IPS-NIHi7 (cell line): Measurements from ENCODE around the gene SAMHD1.
"Not testable (repeated sequence)": the region's sequence is repeated elsewhere in the genome, so short reads cannot be mapped to it uniquely, and the experiment has no call there.

ENCODE experiments used
- DNase-seq: peaks from one replicate; pipeline ENCODE4 v3.0.0; 2012; ENCODE audit warnings: mixed read lengths; ENCODE audit errors: extremely low spot score

Gene SAMHD1

DNA sequence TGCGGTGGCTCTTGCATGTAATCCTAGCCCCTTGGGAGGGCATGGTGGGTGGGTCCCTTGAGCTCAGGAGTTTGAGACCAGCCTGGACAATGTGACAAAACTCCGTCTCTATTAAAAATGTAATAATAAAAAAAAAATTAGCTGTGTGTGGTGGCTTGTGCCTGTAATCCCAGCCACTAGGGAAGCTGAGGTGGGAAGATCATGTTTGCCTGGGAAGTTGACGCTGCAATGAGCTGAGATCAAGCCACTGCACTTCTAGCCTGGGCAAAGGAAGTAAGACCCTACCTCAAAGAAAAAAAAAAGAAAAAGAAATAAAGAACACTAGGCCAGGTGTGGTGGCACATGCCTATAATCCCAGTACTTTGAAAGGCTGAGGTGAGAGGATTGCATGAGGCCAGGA lies 4.5 kb upstream of the SAMHD1 start:
- no peak for DNase-seq

DNA sequence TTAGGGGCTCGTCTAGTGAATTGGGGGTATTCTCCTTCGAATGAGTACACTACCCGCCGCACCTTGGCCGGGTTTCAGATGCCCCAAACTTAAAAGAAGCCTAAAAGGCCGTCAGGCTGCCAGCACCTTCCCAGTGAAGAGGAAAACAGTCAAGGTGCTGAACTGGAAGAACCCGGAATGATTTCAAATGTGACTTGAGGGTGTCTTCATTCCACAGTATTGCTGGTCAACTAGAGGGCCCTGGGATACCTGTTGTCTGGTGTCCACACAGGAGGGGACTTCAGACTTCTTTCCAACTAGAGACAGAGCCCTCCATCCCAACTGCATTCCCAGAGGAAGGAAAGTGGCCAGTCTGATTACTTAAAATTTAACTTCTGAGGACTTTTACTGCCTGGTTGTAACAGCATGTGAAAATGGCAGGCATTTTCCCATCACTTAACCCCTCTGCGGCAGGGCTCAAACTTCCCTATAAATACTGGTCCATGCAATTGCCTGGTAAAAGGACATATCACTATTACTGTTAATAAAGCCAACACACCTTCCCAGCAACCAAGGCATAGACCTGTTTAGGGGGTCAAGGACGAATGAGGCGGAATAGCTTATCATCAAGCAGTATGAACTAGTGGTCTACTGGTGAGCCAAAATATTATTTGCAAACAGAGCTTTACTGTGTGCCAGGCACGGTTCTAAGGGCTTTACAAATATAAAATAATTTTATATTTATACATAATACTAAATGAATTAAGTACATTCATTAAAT lies 651 bp upstream of the SAMHD1 start:
- DNase-seq: peak; percentile 20

DNA sequence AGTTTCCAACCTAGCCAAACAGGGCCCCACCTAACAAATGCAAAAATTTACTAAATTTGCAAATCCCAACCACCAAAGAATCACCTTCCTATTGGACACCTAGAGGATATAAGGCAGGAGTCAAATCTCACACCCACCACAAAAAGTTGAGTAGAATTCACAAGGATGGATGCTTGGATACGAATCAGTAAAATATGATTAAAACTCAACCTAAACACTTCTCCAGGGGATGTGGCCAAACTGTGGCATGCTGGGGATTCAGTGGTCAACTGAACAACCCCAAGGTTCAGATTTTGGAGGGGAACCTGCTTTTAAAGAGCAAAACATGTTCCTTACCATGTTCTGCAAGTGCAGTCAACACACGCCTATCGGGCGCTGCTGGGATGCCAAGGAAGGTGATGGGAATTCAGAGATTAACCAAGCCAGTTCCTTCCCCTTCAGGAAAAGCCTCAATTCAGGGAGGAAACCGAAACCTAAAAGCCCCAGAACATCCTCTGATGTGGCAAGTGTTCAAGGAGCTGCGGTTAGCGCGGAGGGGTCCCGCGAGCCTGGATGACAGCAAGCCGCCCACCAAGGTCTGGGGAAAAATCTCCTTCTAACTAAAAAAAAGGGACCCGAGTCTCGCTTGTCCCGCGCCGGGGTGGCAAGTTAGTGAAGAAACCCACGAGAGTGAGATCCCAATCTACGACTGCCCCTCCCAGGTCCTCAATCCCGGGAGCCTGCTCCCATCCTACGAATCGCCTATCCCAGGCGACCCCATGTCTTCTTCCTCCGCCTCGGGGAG lies 902 bp downstream of the SAMHD1 start:
- DNase-seq: peak; percentile 35

- DNase-seq: no peak
Observed at GRCh38 chr20:36941401-36941835, 10.1 kb downstream of the SAMHD1 start.

- DNase-seq: no peak
Observed at GRCh38 chr20:36937402-36937770, 14.1 kb downstream of the SAMHD1 start.

DNA sequence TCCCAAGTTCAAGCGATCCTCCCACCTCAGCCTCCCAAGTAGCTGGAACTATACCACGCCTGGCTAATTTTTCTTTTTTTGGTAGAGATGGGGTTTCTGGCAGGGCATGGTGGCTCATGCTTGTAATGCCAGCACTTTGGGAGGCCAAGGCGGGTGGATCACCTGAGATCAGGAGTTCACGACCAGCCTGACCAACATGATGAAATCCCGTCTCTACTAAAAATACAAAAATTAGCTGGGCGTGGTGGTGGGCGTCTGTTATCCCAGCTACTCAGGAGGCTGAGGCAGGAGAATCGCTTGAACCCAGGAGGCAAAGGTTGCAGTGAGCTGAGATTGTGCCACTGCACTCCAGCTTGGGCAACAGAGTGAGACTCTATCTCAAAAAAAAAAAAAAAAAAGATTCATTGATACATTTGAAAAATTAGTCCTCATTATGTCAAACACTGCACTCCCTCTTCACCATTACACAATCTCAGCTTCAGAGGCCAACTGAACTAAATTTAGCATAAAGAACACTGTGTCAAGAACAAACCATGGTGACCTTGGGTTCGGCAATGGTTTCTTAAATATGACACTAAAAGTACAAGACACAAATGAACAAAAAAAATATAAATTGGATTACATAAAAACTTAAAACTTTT lies 14.6 kb downstream of the SAMHD1 start:
- not testable (repeated sequence) for DNase-seq

DNA sequence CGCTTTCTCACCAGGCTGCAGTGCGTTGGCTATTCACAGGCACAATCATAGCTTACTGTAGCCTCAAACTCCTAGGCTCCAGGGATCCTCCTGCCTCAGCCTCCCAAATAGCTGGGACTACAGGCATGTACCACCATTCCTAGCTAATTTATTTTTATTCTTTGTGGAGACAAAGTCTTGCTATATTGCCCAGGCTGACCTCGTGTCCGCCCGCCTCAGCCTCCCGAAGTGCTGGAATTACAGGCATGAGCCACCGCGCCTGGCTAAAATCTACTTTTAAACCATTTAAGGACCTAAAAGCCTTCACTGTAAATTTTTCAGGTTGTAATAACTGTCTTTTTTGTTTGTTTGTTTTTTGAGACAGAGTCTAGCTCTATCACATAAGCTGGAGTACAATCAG lies 15.2 kb downstream of the SAMHD1 start:
- no peak for DNase-seq

DNA sequence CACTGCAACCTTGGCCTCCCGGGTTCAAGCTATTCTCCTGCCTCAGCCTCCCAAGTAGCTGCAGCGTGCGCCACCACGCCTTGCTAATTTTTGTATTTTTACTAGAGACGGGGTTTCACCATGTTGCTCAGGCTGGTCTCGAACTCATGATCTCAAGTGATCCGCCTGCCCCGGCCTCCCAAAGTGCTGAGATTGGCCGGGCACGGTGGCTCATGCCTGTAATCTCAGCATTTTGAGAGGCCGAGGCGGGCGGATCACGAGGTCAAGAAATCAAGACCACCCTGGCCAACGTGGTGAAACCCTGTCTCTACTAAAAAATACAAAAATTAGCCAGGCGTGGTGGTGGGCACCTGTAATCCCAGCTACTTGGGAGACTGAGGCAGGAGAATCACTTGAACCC lies 17.9 kb downstream of the SAMHD1 start:
- not testable (repeated sequence) for DNase-seq

- DNase-seq: no peak
Observed at GRCh38 chr20:36932476-36933426, 18.8 kb downstream of the SAMHD1 start.

DNA sequence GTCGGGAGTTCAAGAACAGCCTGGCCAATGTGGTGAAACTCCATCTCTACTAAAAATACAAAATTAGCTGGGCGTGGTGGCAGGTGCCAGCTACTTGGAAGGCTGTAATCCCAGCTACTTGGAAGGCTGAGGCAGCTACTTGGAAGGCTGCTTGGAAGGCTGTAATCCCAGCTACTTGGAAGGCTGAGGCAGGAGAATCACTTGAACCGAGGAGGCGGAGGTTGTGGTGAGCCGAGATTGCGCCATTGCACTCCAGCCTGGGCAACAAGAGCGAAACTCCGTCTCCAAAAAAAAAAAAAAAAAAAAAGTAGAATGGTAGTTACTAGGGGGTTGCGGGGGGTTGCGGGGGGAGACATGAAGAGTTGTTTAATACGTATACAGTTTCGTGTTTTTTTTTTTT lies 19.4 kb downstream of the SAMHD1 start:
- not testable (repeated sequence) for DNase-seq

DNA sequence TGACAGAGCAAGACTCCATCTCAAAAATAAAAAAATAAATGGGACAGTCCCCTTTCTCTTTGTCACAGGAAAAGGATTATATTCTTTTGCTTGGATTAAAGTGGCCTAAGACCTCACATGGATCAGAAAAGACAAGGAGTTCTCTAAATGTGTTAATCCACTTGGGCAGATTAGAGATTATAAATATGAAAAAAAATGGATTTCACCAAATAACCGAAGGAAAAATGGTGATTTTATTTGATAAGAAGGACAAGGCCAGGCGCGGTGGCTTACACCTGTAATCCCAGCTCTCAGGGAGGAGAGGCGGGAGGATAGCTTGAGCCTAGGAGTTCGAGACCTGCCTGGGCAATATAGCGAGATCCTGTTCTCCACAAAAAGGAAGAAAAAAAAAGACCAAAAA lies 21.8 kb downstream of the SAMHD1 start:
- DNase-seq: no peak

DNA sequence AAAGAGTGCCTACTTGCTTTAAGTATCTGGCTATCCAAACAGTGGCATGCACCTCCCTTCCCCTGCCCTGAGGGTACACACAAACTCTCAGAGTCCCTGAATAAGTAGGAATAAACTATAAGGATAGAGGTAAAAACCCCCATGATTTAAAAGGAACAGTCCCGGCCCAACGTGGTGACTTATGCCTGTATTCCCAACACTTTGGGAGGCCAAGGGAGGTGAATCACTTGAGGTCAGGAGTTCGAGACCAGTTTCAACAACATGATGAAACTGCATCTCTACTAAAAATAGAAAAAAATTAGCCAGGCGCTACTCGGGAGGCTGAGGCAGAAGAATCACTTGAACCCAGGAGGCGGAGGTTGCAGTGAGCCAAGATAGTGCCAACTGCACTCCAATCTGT lies 22.2 kb downstream of the SAMHD1 start:
- no peak for DNase-seq

DNA sequence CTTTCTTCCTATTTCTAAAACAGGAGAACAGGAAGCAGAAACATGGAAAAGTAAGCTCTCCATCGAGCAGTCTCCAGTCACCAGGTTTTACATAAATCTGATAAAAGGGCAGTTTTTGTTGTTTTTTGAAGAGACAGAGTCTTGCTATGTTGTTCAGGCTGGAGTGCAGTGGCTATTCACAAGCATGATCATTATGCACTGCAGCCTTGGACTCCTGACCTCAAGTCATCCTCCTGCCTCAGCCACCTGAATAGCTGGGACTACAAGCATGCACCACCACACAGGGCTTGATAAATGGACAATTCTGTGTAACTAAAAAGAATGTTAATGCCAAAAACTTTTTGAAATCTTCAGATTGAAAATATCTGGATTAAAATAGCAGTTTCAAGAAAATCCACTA lies 23.8 kb downstream of the SAMHD1 start:
- DNase-seq: no peak

DNA sequence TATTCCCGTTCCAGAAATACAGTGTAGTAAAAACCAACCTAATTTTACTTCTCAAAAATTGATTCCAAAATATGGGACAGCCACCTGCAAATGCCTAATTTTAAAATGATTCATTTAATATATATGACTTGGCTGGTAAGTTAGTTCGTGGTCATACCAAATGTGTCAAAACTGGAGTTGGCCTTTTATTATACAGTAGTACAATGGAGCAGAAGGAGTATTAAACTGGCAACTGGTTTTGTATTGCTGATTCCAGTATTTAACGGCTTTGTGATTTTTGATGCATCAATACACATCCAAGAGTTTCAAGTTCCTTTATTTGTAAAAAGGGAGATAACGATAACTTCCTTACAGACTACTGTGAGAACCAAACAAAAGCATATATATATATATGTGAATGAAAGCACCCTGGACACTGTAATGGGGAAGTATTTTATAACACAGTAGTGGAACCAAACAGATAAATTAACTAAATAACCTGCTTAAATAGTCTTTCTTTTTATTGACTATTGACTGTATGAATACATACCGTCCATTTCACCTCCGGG lies 24.8 kb downstream of the SAMHD1 start:
- no peak for DNase-seq

DNA sequence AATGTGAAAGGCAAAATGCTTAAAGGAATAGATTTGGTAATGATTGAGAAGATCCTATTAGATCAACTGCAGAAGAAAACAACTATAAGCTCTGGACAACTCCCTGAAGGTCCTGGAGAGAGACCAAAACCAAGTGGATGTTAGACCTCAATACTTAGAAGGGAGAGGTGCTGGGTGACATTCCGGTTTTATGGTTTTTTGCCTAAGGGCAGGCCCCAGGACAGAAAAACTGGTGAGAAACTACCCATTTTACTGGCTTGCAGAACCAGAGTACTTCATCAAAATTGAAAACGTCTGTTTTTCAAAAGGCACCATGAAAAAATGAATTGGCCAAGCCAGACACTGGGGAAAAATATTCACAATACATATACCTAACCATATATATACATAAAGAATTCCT lies 26.3 kb downstream of the SAMHD1 start:
- no peak for DNase-seq

DNA sequence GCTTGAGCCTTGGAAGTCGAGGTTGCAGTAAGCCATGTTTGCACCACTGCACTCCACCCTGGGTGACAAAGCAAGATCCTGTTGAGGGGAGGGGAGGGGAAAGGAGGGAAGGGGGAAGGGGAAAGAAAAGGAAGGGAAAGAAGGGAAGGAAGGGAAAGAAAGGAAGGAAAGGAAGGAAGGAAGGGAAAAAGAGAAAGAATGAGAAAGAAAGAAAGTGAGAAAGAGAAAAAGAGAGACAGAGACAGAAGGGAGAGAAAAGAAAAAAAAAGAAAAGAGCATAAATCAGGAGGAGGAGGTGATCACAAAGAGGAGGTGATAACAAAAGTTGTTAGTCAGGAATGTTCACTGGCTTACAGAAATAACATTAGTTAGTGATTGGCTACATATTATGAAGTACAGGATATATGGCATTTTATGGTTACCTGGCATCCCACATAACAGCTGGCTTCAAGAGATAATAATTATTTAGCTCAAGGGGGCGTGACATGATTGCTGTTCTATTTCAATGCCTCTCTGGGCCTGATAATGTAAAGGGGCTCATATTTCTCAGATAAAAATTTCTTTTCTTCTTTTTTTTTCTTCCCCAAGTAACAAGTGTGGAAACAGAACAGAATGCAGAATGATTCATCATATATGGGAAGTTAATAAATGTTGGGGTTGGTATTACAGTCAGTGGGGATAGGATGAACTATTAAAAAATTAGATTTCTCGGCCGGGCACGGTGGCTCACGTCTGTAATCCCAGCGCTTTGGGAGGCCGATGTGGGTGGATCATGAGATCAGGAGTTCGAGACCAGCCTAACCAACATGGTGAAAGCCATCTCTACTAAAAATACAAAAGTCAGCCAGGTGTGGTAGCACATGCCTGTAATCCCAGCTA lies 27.1 kb downstream of the SAMHD1 start:
- DNase-seq: no peak

DNA sequence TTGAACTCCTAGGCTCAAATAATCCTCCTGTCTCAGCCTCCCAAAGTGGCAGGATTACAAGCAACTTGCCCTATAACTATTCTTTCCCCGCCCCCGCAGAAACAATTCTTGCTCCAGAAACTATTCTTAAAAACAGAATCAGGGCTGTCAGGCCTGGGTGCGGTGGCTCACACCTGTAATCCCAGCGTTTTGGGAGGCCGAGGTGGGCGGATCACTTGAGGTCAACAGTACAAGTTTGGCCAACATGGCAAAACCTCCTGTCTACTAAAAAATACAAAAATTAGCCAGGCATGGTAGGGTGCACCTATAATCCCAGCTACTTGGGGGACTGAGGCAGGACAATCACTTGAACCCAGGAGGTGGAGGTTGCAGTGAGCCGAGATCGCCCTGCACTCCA lies 31.2 kb downstream of the SAMHD1 start:
- no peak for DNase-seq

DNA sequence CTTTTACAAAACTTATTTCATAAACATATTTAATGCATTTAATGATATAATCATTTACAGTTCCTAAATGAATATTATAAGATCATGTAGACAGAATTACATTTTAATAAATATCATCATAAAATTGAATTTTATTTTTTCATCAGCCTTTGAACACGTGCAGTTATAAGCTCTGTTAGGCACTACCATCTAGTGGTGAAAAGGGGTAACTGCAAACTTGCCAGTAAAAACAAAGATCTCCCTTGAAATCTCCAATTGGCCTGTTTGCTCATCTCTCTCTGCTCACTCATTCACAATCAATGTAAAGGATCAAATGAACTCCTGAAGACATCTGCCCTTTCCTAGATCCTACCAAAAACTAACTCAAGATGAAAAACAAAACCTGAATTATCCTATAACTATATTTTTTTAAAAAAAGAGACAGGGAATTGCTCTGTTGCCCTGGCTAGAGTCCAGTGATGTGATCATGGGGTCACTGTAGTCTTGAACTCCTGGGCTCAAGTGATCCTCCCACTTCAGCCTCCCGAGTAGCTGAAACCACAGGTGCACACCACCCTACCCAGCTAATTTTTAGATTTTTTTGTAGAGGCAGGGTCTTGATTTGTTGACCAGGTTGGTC lies 31.7 kb downstream of the SAMHD1 start:
- peak; percentile 65 for DNase-seq

- no peak for DNase-seq
Observed at GRCh38 chr20:36917943-36918342, 33.6 kb downstream of the SAMHD1 start.

GRCh38 chr20:36917240-36917639 lies 34.3 kb downstream of the SAMHD1 start:
- DNase-seq: no peak
